Mesothelial cell of epicardium (in vitro differentiated cells): ENCODE measurements around the gene MORF4L1. TPM values are rescaled to one million over a fixed set of nuclear protein-coding genes. Genes with fewer than 3 reads are reported as not detected.
A peak's percentile ranks its signal among the peaks of the same experiment; 100 is the strongest.

ENCODE experiments used
- DNase-seq, 2 experiments: peaks; one replicate each; pipeline ENCODE4 v3.0.0; 2021; ENCODE audit warnings: low spot score in 2 of 2; ENCODE audit not compliant: unreplicated experiment in 2 of 2
- H3K27ac Mint-ChIP-seq: 2 replicates; pipeline ENCODE4 v1.8.0; 2021; ENCODE audit warnings: mixed read lengths
- H3K27me3 Mint-ChIP-seq: 2 replicates; pipeline ENCODE4 v1.8.0; 2021; ENCODE audit warnings: low read depth, mixed read lengths
- H3K36me3 Mint-ChIP-seq: 2 replicates; pipeline ENCODE4 v1.8.0; 2021; ENCODE audit warnings: mixed read lengths
- H3K4me1 Mint-ChIP-seq: 2 replicates; pipeline ENCODE4 v1.8.0; 2021; ENCODE audit warnings: mixed read lengths
- H3K4me3 Mint-ChIP-seq: 2 replicates; pipeline ENCODE4 v1.8.0; 2021; ENCODE audit warnings: mild to moderate bottlenecking, moderate library complexity, mixed read lengths
- H3K9me3 Mint-ChIP-seq: 2 replicates; pipeline ENCODE4 v1.8.0; 2021; ENCODE audit warnings: mixed read lengths
- CTCF ChIP-seq: fragments of 200-600 bp; sonication (generic); IDR thresholded peaks from one replicate; pipeline ENCODE4 v1.5.0; 2021; ENCODE audit warnings: antibody characterized with exemption; ENCODE audit not compliant: unreplicated experiment
- total RNA-seq: library from RNA; stranded (reverse); gene quantifications from 3 replicates; pipeline ENCODE4 v1.2.1, GENCODE V29; 2021

MORF4L1 gene
- total RNA-seq, 1 donor from 2014 or later = 444 TPM

GRCh38 chr15:78933187-78933822 is 60.6 kb downstream of the MORF4L1 start:
- peak overlapping the region; percentile 44 for H3K27ac Mint-ChIP-seq
- TF ChIP-seq CTCF = no peak
- H3K9me3 Mint-ChIP-seq = no peaks in the 10 kb centered on the region
- H3K4me1 Mint-ChIP-seq = peaks cover 31% of the 10 kb centered on the region
- no peaks in the 10 kb centered on the region for H3K27me3 Mint-ChIP-seq
- no peak overlapping the region for H3K4me3 Mint-ChIP-seq
- no peak for DNase-seq
- peaks cover 23% of the 10 kb centered on the region for H3K36me3 Mint-ChIP-seq

GRCh38 chr15:78933823-78934654 is 61.3 kb downstream of the MORF4L1 start:
- peak overlapping the region; percentile 44 for H3K27ac Mint-ChIP-seq
- H3K27me3 Mint-ChIP-seq = no peaks in the 10 kb centered on the region
- no peaks in the 10 kb centered on the region for H3K9me3 Mint-ChIP-seq
- H3K4me1 Mint-ChIP-seq = peaks cover 28% of the 10 kb centered on the region
- TF ChIP-seq CTCF = no peak
- no peak overlapping the region for H3K4me3 Mint-ChIP-seq
- H3K36me3 Mint-ChIP-seq = peaks cover 29% of the 10 kb centered on the region
- no peak for DNase-seq

GRCh38 chr15:78934655-78935023 is 61.9 kb downstream of the MORF4L1 start:
- Mint-ChIP-seq H3K4me3 (no peak overlapping the region), H3K4me1 (peaks cover 23% of the 10 kb centered on the region)

GRCh38 chr15:78937132-78937739 is 64.5 kb downstream of the MORF4L1 start:
- no peak for TF ChIP-seq CTCF
- no peaks in the 10 kb centered on the region for H3K9me3 Mint-ChIP-seq
- H3K27ac Mint-ChIP-seq = no peak overlapping the region
- H3K4me3 Mint-ChIP-seq = no peak overlapping the region
- no peak for DNase-seq
- H3K4me1 Mint-ChIP-seq = peaks cover 8% of the 10 kb centered on the region
- no peaks in the 10 kb centered on the region for H3K27me3 Mint-ChIP-seq
- peaks cover 29% of the 10 kb centered on the region for H3K36me3 Mint-ChIP-seq

More at GRCh38 chr15:78934655-78935023, 61.9 kb downstream of the MORF4L1 start:
- Mint-ChIP-seq H3K27me3 (no peaks in the 10 kb centered on the region), H3K27ac (no peak overlapping the region), H3K9me3 (no peaks in the 10 kb centered on the region), H3K36me3 (peaks cover 32% of the 10 kb centered on the region)
- TF ChIP-seq CTCF = no peak
- no peak for DNase-seq

- Mint-ChIP-seq H3K4me3 (no peak overlapping the region), H3K27me3 (no peaks in the 10 kb centered on the region), H3K27ac (no peak overlapping the region), H3K9me3 (no peaks in the 10 kb centered on the region), H3K36me3 (peaks cover 22% of the 10 kb centered on the region), H3K4me1 (peaks cover 15% of the 10 kb centered on the region)
- no peak for DNase-seq
- no peak for TF ChIP-seq CTCF
Measured at GRCh38 chr15:78938658-78939488, 66.2 kb downstream of the MORF4L1 start.
